ENCODE data around the gene SPATA18.
A peak's percentile ranks its signal among the peaks of the same experiment; 100 is the strongest.
"Not testable (repeated sequence)": the region's sequence is repeated elsewhere in the genome, so short reads cannot be mapped to it uniquely, and the experiment has no call there.

SPATA18 gene

GRCh38 chr4:52051615-52052474, 741 bp downstream of the SPATA18 start:
- DNase-seq, result peak; percentile 58 to 85 (median 76)

DNA sequence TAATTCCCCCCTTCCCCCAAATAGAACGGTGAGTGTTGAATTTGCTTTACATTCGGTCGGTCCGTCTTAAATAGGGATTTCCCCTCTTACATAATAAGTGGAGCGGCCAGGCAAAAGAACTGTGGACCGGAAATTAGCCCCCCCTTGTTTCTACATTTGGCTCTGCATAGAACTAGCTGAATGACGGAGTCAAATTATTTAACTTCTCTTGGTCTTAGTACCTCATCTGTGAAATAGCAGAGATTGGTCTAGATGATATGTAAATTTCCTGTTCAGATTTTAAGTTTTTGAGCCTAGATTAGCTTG, 1.3 kb downstream of the SPATA18 start:
- DNase-seq, result peak in 3 of 4 experiments; percentile 37 to 65 (median 60)

DNA sequence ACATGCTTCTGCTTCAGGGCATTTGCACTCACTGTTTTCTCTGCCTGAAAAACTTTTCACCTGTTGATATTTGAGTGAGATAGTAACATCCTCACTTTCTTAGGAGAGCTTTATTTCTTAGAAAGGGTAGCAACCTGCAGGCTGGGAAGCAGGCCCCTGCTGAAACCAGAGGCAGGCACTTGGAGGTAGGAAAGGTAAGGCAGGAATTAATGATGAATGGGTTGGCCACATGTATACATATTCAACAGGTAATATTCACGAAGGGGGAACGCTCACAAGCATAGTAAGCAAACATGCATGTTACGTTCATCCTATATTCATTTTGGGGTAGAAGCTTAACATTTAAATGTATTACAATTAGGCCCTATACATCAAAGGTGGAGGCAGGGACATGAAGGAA, 3.1 kb downstream of the SPATA18 start:
- DNase-seq, result no peak

- peak in 3 of 4 experiments; percentile 39 to 80 (median 74) for DNase-seq
These were observed 6.1 kb downstream of the SPATA18 start for GRCh38 chr4:52057196-52057595.

DNA sequence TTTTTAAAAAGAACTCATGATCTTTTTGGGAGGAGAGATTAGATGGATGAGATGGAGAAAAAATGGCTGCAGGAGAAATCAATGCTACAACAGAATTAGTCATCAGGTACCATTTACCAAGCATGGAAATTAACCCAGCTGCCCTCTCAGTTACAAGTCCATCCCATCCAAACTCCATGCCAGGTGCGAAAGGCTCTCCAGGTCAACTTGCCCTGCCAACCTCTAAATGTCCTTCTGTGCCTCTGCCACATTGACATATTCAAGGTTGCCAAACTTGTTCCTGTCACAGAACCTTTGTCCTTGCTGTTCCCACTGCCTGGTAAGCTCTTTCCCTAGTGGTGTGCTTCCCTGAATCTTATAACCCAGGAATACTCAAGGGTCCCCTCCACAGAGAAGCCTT, 7.2 kb downstream of the SPATA18 start:
- no peak for DNase-seq

GRCh38 chr4:52059372-52059771, 8.3 kb downstream of the SPATA18 start:
- DNase-seq, result peak; percentile 49 to 80 (median 67)

- no peak for DNase-seq
These were observed 18.5 kb downstream of the SPATA18 start for GRCh38 chr4:52069571-52069970.

DNA sequence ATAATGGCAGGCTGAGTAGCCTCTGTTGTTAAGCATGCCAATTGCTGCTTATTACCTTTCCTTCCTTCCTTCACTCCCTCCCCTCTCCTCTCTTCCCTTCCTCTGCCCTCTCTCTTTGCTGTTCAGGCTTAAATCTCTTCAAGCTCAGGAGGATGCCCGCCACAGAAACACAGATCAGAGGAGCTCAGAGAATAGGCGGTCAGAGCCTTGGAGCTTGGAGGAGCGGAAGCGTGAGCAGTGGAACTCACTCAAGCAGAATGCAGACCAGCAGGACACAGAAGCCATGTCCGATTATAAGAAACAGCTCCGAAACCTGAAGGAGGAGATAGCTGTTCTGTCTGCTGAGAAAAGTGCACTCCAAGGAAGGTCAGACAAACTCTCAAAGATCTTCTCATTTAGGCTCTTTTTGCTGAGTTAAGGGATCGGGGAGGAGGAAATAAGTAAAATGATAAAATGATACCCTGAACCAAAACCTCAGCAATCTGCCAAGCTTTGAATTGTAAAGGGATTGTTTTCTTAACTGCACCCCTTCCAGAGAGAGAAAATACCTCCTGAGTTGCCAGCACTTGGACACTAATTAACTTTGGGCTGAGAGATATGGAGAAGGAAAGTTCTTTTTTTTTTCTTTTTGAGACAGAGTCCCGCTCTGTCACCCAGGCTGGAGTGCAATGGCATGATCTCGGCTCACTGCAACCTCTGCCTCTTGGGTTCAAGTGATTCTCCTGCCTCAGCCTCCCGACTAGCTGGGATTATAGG, 20.9 kb downstream of the SPATA18 start:
- DNase-seq, result no peak

DNA sequence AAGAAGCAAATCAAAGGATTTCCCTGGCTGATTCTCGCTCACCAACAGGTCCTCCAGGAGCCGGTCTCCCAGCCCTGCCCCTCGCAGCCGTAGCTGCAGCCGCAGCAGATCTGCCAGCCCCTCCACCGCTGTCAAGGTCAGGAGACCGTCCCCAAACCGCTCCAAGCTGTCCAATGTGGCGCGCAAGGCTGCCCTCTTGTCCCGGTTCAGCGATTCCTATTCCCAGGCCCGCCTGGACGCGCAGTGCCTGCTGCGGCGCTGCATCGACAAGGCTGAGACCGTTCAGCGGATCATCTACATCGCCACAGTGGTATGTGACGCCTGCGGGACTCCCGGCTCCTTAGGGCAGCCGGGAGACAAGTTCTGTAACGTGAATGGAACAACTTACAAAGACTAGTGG, 25.6 kb downstream of the SPATA18 start:
- no peak for DNase-seq

DNA sequence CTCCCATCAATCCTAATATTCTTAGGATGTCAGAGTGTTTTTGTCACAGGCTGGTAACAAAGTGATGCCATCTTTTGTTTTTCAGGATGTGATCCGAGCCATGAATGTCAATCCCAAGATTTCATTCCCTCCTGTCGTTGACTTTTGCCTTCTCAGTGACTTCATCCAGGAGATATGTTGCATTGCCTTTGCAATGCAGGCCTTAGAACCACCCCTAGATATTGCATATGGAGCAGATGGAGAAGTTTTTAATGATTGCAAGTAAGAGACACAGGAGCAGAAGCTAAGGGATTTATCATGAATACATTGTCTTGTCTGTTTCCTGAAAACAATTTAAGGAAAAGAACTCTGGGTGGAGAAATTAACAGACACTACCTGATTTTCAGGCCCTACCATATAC, 28.6 kb downstream of the SPATA18 start:
- DNase-seq, result no peak

DNA sequence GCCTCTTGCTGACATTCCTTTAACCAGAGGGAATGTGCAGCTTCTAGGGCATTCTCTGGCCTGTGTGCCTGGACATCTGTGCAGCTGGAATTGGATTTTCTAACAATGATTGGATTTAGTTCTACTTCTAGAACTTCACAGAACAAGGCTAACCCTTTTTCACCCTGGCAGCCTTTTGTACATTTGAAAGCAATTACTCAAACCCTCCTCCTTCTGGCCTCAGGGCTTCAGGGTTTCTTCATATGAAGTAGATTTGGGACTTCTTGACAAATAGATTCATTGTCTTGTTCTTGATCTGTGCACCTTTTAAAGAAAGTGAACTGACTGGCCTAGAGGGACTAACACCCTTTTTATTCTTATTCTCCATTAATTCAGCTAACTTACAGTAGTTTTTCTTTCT, 30.1 kb downstream of the SPATA18 start:
- DNase-seq, result no peak

DNA sequence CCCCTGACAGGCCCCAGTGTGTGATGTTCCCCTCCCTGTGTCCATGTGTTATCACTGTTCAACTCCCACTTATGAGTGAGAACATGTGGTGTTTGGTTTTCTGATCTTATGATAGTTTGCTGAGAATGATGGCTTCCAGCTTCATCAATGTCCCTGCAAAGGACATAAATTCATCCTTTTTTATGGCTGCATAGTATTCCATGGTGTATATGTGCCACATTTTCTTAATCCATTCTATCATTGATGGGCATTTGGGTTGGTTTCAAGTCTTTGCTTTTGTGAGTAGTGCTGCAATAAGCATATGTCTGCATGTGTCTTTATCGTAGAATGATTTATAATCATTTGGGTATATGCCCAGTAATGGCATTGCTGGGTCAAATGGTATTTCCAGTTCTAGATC, 35.3 kb downstream of the SPATA18 start:
- DNase-seq, result not testable (repeated sequence)

DNA sequence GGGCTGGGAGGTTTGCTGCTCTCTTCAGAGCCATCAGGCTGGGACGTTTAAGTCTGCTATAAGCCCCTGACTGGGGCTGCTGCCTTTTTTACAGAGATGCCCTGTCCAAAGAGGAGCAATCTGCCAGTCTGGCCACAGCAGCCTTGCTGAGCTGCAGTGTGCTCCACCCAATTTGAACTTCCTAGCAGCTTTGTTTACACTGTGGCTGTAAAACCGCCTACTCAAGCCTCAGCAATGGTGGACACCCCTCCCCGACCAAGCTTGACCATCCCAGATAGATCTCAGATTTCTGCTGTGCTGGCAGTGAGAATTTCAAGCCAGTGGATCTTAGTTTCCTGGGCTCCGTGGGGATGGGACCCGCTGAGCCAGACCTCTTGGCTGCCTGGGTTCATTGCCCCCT, 40.7 kb downstream of the SPATA18 start:
- DNase-seq, result no peak

- peak in 1 of 4 experiments; percentile 20 for DNase-seq
These were observed 42.4 kb downstream of the SPATA18 start for GRCh38 chr4:52093466-52093865.

- no peak for DNase-seq
These were observed 43.5 kb downstream of the SPATA18 start for GRCh38 chr4:52094376-52095145.

GRCh38 chr4:52095374-52095773, 44.3 kb downstream of the SPATA18 start:
- DNase-seq, result no peak

DNA sequence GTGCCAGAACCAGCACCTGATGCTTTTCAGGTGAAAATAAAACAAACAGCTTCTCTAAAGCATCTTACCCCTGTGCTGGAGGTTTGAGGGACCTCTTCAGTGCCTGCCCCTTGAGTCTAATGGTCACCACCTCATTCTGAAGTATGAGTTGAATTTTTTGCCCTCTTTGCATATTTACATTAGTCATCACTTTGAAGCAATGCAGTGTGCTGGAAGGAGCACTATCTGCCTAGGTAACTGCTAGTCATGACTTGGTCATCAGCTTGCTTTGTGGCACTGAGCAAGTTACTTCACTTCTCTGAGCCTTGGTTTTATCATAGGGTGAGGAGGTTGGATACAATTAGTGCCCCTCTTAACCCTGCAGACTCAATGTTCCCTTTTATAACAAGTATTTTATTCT, 44.9 kb downstream of the SPATA18 start:
- no peak for DNase-seq

DNA sequence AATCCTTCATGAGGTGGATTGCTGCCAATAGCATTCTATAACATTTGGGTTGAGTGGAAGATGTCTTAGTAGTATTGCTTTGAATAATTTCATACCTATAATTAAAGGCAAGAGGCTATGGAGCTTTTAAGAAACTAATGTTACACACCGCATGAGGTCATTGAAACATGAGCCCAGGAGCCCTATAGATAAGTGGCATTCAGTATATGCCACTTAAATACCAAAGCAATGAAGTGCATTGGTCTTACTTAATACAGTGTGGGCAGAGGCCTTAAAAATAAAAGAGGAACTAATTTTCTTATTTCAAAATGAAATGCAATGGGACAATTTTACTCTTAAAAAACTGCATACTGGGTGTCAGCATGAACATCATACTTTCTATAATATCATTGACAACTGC, 47.5 kb downstream of the SPATA18 start:
- peak; percentile 36 to 84 (median 58) for DNase-seq

- no peak for DNase-seq
These were observed 48.9 kb downstream of the SPATA18 start for GRCh38 chr4:52099860-52100461.

- peak in 1 of 4 experiments; percentile 52 for DNase-seq
These were observed 51.5 kb downstream of the SPATA18 start for GRCh38 chr4:52102587-52102986.

- DNase-seq, result peak in 1 of 4 experiments; percentile 5
These were observed 52.2 kb downstream of the SPATA18 start for GRCh38 chr4:52103319-52103718.

DNA sequence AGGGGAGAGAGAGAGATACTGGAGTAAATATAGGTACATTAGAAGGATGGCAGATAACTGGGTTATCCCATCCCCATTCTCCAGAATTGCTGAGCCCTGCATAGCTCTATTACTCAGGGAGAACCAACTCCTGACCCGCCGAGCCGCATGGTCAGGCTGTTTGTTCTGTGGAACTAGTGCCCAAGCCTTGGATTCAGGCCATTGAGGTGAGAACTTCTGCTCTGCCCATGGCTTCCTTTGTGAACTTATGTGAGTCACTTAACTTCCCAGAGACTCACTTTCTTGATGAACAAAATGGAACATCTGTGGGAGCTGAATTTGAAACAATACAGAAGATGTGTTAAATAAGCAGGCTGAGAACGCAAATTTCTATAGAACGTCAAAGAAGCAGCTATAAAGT, 54.2 kb downstream of the SPATA18 start:
- no peak for DNase-seq

DNA sequence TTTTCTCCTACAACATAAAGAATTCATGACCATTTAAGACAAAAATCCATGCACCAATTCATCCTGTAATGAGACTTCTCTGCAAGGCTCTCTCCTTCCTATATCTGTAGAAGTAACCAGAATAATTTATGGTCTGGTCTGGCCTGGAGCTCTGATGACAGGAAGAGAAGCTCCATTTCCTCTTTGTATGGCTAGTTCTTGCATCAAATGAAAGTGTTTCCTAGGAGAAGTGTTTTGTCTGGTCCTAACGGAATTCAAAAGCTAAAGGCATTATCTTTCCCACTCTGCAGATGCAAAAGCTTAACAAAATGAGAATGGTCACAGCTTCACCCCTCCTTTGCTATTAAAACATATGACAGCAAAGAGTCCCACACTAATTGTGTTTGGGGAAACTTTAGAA, 55.1 kb downstream of the SPATA18 start:
- DNase-seq, result peak in 2 of 4 experiments; percentile 25 to 34
